Neural progenitor cell (in vitro differentiated cells): ENCODE measurements around the gene UBTD2. TPM values are rescaled to one million over a fixed set of nuclear protein-coding genes. Genes with fewer than 3 reads are reported as not detected.
"Not testable (repeated sequence)": the region's sequence is repeated elsewhere in the genome, so short reads cannot be mapped to it uniquely, and the experiment has no call there.

Source experiments
- DNase-seq: peaks from one replicate; pipeline ENCODE4 v3.0.0-alpha.2; 2016; ENCODE audit warnings: low spot score
- H2AFZ ChIP-seq: fragments of 200-600 bp; sonication (generic); replicated peaks from 2 replicates; pipeline ENCODE4 v1.6.1; 2016; ENCODE audit warnings: antibody characterized with exemption
- H3F3A ChIP-seq: fragments of 200-600 bp; sonication (generic); 2 replicates; pipeline ENCODE4 v1.6.1; 2016; ENCODE audit warnings: antibody characterized with exemption, low read depth
- H3K27ac ChIP-seq: fragments of 200-600 bp; sonication (generic); 2 replicates; pipeline ENCODE4 v1.5.1; 2016; ENCODE audit warnings: mild to moderate bottlenecking
- H3K27me3 ChIP-seq: fragments of 200-600 bp; sonication (generic); 2 replicates; pipeline ENCODE4 v1.6.1; 2016; ENCODE audit warnings: mild to moderate bottlenecking, moderate library complexity
- H3K36me3 ChIP-seq: fragments of 200-600 bp; sonication (generic); 2 replicates; pipeline ENCODE4 v1.5.1; 2016
- H3K4me1 ChIP-seq: fragments of 200-600 bp; sonication (generic); 2 replicates; pipeline ENCODE4 v1.6.1; 2016; ENCODE audit warnings: mixed run types
- H3K4me2 ChIP-seq: fragments of 200-600 bp; sonication (generic); 2 replicates; pipeline ENCODE4 v1.6.1; 2016
- H3K4me3 ChIP-seq: fragments of 200-600 bp; sonication (generic); 2 replicates; pipeline ENCODE4 v1.5.1; 2016
- H3K79me2 ChIP-seq: fragments of 200-600 bp; sonication (generic); 2 replicates; pipeline ENCODE4 v1.6.1; 2016; ENCODE audit warnings: low read depth
- H3K9ac ChIP-seq: fragments of 200-600 bp; sonication (generic); 2 replicates; pipeline ENCODE4 v1.6.1; 2016
- H3K9me3 ChIP-seq: fragments of 200-600 bp; sonication (generic); 2 replicates; pipeline ENCODE4 v1.5.1; 2016; ENCODE audit warnings: low read depth
- H4K20me1 ChIP-seq: fragments of 200-600 bp; sonication (generic); 2 replicates; pipeline ENCODE4 v1.6.1; 2016; ENCODE audit warnings: low read depth
- H3K27ac Mint-ChIP-seq: 3 replicates; pipeline ENCODE4 v1.8.0; 2021; ENCODE audit warnings: mixed read lengths
- H3K27me3 Mint-ChIP-seq: 2 replicates; pipeline ENCODE4 v1.8.0; 2022; ENCODE audit warnings: low read depth, mild to moderate bottlenecking, inconsistent platforms, moderate library complexity, mixed read lengths; ENCODE audit not compliant: insufficient read depth
- H3K36me3 Mint-ChIP-seq: 3 replicates; pipeline ENCODE4 v1.8.0; 2021; ENCODE audit warnings: mixed read lengths
- H3K4me1 Mint-ChIP-seq: 3 replicates; pipeline ENCODE4 v1.8.0; 2021; ENCODE audit warnings: mixed read lengths
- H3K4me3 Mint-ChIP-seq: 3 replicates; pipeline ENCODE4 v1.8.0; 2021; ENCODE audit warnings: mild to moderate bottlenecking, moderate library complexity, mixed read lengths
- H3K9me3 Mint-ChIP-seq: 3 replicates; pipeline ENCODE4 v1.8.0; 2020; ENCODE audit warnings: mixed read lengths
- CTCF ChIP-seq: fragments of 200-600 bp; sonication (generic); IDR thresholded peaks from 2 replicates; pipeline ENCODE4 v1.5.1; 2017; ENCODE audit warnings: antibody characterized with exemption, mild to moderate bottlenecking
- EZH2 ChIP-seq: fragments of 200-600 bp; sonication (generic); IDR thresholded peaks from 2 replicates; pipeline ENCODE4 v1.6.1; 2017; ENCODE audit warnings: antibody characterized with exemption, mild to moderate bottlenecking, moderate library complexity
- EZH2phosphoT487 ChIP-seq: fragments of 200-600 bp; sonication (generic); IDR thresholded peaks from 2 replicates; pipeline ENCODE4 v1.6.1; 2017; ENCODE audit warnings: antibody characterized with exemption
- total RNA-seq: library from RNA; depleted of rRNA; stranded (reverse); fragments of >200 nt; gene quantifications from 2 replicates; pipeline ENCODE4 v1.2.3, GENCODE V29; 2015; ENCODE audit warnings: low replicate concordance

Gene UBTD2
- total RNA-seq, 1 donor from 2014 or later, result 92.9 TPM

- no peaks in the 10 kb centered on the region for H3K9me3 Mint-ChIP-seq
- H3K27ac Mint-ChIP-seq, result no peak overlapping the region
- Histone ChIP-seq H3K4me1 (no peaks in the 10 kb centered on the region), H4K20me1 (peaks cover 7% of the 10 kb centered on the region), H3K4me2 (no peak overlapping the region), H3K9ac (no peak overlapping the region), H3K27ac (no peak overlapping the region), H2AFZ (no peak overlapping the region), H3K27me3 (no peaks in the 10 kb centered on the region), H3K79me2 (peaks cover 68% of the 10 kb centered on the region), H3K4me3 (no peak overlapping the region), H3K9me3 (no peaks in the 10 kb centered on the region), H3F3A (peaks cover 5% of the 10 kb centered on the region), H3K36me3 (peaks cover 12% of the 10 kb centered on the region)
- peaks cover 48% of the 10 kb centered on the region for H3K36me3 Mint-ChIP-seq
- no peaks in the 10 kb centered on the region for H3K27me3 Mint-ChIP-seq
- no peak for DNase-seq
- no peak overlapping the region for H3K4me3 Mint-ChIP-seq
- TF ChIP-seq EZH2phosphoT487 (no peak), EZH2 (no peak), CTCF (no peak)
- H3K4me1 Mint-ChIP-seq, result no peaks in the 10 kb centered on the region
Measured at GRCh38 chr5:172213126-172213525, 70.4 kb downstream of the UBTD2 start.

- Histone ChIP-seq H3K9ac (no peak overlapping the region), H3K36me3 (peaks cover 12% of the 10 kb centered on the region), H3K27ac (no peak overlapping the region), H4K20me1 (peaks cover 4% of the 10 kb centered on the region), H3K4me3 (no peak overlapping the region), H3F3A (peaks cover 5% of the 10 kb centered on the region), H3K79me2 (peaks cover 53% of the 10 kb centered on the region), H3K4me1 (no peaks in the 10 kb centered on the region), H3K4me2 (no peak overlapping the region), H2AFZ (no peak overlapping the region), H3K27me3 (no peaks in the 10 kb centered on the region), H3K9me3 (no peaks in the 10 kb centered on the region)
- no peak for DNase-seq
- Mint-ChIP-seq H3K4me3 (no peak overlapping the region), H3K4me1 (no peaks in the 10 kb centered on the region), H3K9me3 (no peaks in the 10 kb centered on the region), H3K27ac (no peak overlapping the region), H3K27me3 (no peaks in the 10 kb centered on the region), H3K36me3 (peaks cover 41% of the 10 kb centered on the region)
- TF ChIP-seq EZH2phosphoT487 (no peak), CTCF (no peak), EZH2 (no peak)
Measured at GRCh38 chr5:172211676-172212075, 71.9 kb downstream of the UBTD2 start.

GRCh38 chr5:172209714-172210113 is 73.8 kb downstream of the UBTD2 start:
- Histone ChIP-seq H3F3A (peaks cover 17% of the 10 kb centered on the region), H3K4me3 (no peak overlapping the region), H3K4me1 (no peaks in the 10 kb centered on the region), H3K36me3 (peaks cover 12% of the 10 kb centered on the region), H3K9me3 (no peaks in the 10 kb centered on the region), H3K27me3 (no peaks in the 10 kb centered on the region), H4K20me1 (peaks cover 2% of the 10 kb centered on the region), H3K9ac (no peak overlapping the region), H3K79me2 (peaks cover 34% of the 10 kb centered on the region), H2AFZ (no peak overlapping the region), H3K4me2 (no peak overlapping the region), H3K27ac (no peak overlapping the region)
- Mint-ChIP-seq H3K36me3 (peaks cover 32% of the 10 kb centered on the region), H3K27ac (no peak overlapping the region), H3K4me1 (no peaks in the 10 kb centered on the region), H3K9me3 (no peaks in the 10 kb centered on the region), H3K27me3 (no peaks in the 10 kb centered on the region), H3K4me3 (no peak overlapping the region)
- TF ChIP-seq EZH2phosphoT487, result no peak
- no peak for TF ChIP-seq EZH2
- TF ChIP-seq CTCF, result no peak
- DNase-seq, result no peak

- Histone ChIP-seq H3K9ac (no peak overlapping the region), H3K27ac (peak overlapping the region; percentile 18), H3F3A (peaks cover 22% of the 10 kb centered on the region), H4K20me1 (peaks cover 2% of the 10 kb centered on the region), H3K79me2 (peaks cover 12% of the 10 kb centered on the region), H3K36me3 (peaks cover 10% of the 10 kb centered on the region), H3K27me3 (no peaks in the 10 kb centered on the region), H3K9me3 (no peaks in the 10 kb centered on the region), H3K4me1 (no peaks in the 10 kb centered on the region), H2AFZ (no peak overlapping the region), H3K4me3 (no peak overlapping the region), H3K4me2 (no peak overlapping the region)
- Mint-ChIP-seq H3K9me3 (no peaks in the 10 kb centered on the region), H3K27ac (no peak overlapping the region), H3K27me3 (peaks cover 2% of the 10 kb centered on the region), H3K36me3 (peaks cover 26% of the 10 kb centered on the region), H3K4me3 (no peak overlapping the region), H3K4me1 (no peaks in the 10 kb centered on the region)
- TF ChIP-seq EZH2phosphoT487 (no peak), CTCF (no peak), EZH2 (no peak)
- no peak for DNase-seq
Measured at GRCh38 chr5:172207511-172207910, 76.1 kb downstream of the UBTD2 start.

- H3K9me3 ChIP-seq, H3K36me3 ChIP-seq, H3K9me3 Mint-ChIP-seq, H3K27ac ChIP-seq, H2AFZ ChIP-seq, H3K4me3 ChIP-seq, H3K9ac ChIP-seq, H3K27me3 ChIP-seq, H3K4me1 Mint-ChIP-seq, H3K4me1 ChIP-seq, H3K27me3 Mint-ChIP-seq, H3K27ac Mint-ChIP-seq, H3K4me3 Mint-ChIP-seq, H4K20me1 ChIP-seq, H3K4me2 ChIP-seq, DNase-seq: not testable (repeated sequence)
- peaks cover 17% of the 10 kb centered on the region for H3F3A ChIP-seq
- peaks cover 12% of the 10 kb centered on the region for H3K79me2 ChIP-seq
- peaks cover 16% of the 10 kb centered on the region for H3K36me3 Mint-ChIP-seq
Measured at GRCh38 chr5:172205984-172206383, 77.6 kb downstream of the UBTD2 start.
